ENCODE data around the gene SH3PXD2A.
"Not testable (repeated sequence)": the region's sequence is repeated elsewhere in the genome, so short reads cannot be mapped to it uniquely, and the experiment has no call there.

Gene SH3PXD2A

GRCh38 chr10:103822107-103822716 lies 33.2 kb downstream of the SH3PXD2A start:
- H3K4me3 Mint-ChIP-seq: no peak overlapping the region
- H3K27me3 Mint-ChIP-seq: peaks cover 16% of the 10 kb centered on the region
- H3K27ac Mint-ChIP-seq: no peak overlapping the region
- H3K36me3 Mint-ChIP-seq (ENCODE audit: low read depth): no peaks in the 10 kb centered on the region
- no peak for DNase-seq
- H3K4me1 Mint-ChIP-seq: no peaks in the 10 kb centered on the region
- no peaks in the 10 kb centered on the region for H3K9me3 Mint-ChIP-seq
- ATAC-seq: no peak

- ATAC-seq: no peak
- peaks cover 2% of the 10 kb centered on the region for H3K4me1 Mint-ChIP-seq
- no peaks in the 10 kb centered on the region for H3K36me3 Mint-ChIP-seq (ENCODE audit: low read depth)
- DNase-seq: no peak
- H3K27me3 Mint-ChIP-seq: peaks cover 16% of the 10 kb centered on the region
- no peak overlapping the region for H3K27ac Mint-ChIP-seq
- no peaks in the 10 kb centered on the region for H3K9me3 Mint-ChIP-seq
- H3K4me3 Mint-ChIP-seq: no peak overlapping the region
Observed at GRCh38 chr10:103820101-103821062, 35.0 kb downstream of the SH3PXD2A start.

- Mint-ChIP-seq H3K9me3 (no peaks in the 10 kb centered on the region), H3K27ac (no peak overlapping the region), H3K4me1 (peaks cover 2% of the 10 kb centered on the region), H3K36me3 (ENCODE audit: low read depth) (no peaks in the 10 kb centered on the region), H3K4me3 (no peak overlapping the region), H3K27me3 (peaks cover 16% of the 10 kb centered on the region)
- no peak for DNase-seq
- no peak for ATAC-seq
Observed at GRCh38 chr10:103819493-103819892, 35.9 kb downstream of the SH3PXD2A start.

- Mint-ChIP-seq H3K36me3 (ENCODE audit: low read depth) (no peaks in the 10 kb centered on the region), H3K27ac (no peak overlapping the region), H3K4me3 (no peak overlapping the region), H3K9me3 (no peaks in the 10 kb centered on the region), H3K4me1 (peaks cover 2% of the 10 kb centered on the region), H3K27me3 (peaks cover 16% of the 10 kb centered on the region)
- ATAC-seq (no peak), DNase-seq (no peak)
Observed at GRCh38 chr10:103818765-103819374, 36.5 kb downstream of the SH3PXD2A start.

GRCh38 chr10:103818105-103818504 lies 37.3 kb downstream of the SH3PXD2A start:
- peaks cover 16% of the 10 kb centered on the region for H3K27me3 Mint-ChIP-seq
- H3K9me3 Mint-ChIP-seq: no peaks in the 10 kb centered on the region
- H3K36me3 Mint-ChIP-seq (ENCODE audit: low read depth): no peaks in the 10 kb centered on the region
- DNase-seq (no peak), ATAC-seq (no peak)
- H3K4me3 Mint-ChIP-seq: no peak overlapping the region
- H3K27ac Mint-ChIP-seq: no peak overlapping the region
- peaks cover 2% of the 10 kb centered on the region for H3K4me1 Mint-ChIP-seq

- ATAC-seq (no peak), DNase-seq (no peak)
- peaks cover 6% of the 10 kb centered on the region for H3K4me1 Mint-ChIP-seq
- H3K27ac Mint-ChIP-seq: no peak overlapping the region
- H3K9me3 Mint-ChIP-seq: no peaks in the 10 kb centered on the region
- H3K4me3 Mint-ChIP-seq: no peak overlapping the region
- H3K27me3 Mint-ChIP-seq: peaks cover 16% of the 10 kb centered on the region
- H3K36me3 Mint-ChIP-seq (ENCODE audit: low read depth): no peaks in the 10 kb centered on the region
Observed at GRCh38 chr10:103816431-103816830, 38.9 kb downstream of the SH3PXD2A start.

- ATAC-seq: no peak
- peaks cover 6% of the 10 kb centered on the region for H3K4me1 Mint-ChIP-seq
- H3K27ac Mint-ChIP-seq: no peak overlapping the region
- DNase-seq: no peak
- H3K36me3 Mint-ChIP-seq (ENCODE audit: low read depth): no peaks in the 10 kb centered on the region
- H3K27me3 Mint-ChIP-seq: peaks cover 12% of the 10 kb centered on the region
- H3K4me3 Mint-ChIP-seq: no peak overlapping the region
- H3K9me3 Mint-ChIP-seq: no peaks in the 10 kb centered on the region
Observed at GRCh38 chr10:103814626-103815370, 40.6 kb downstream of the SH3PXD2A start.

- no peaks in the 10 kb centered on the region for H3K9me3 Mint-ChIP-seq
- H3K27me3 Mint-ChIP-seq: peaks cover 5% of the 10 kb centered on the region
- ATAC-seq (no peak), DNase-seq (no peak)
- no peak overlapping the region for H3K27ac Mint-ChIP-seq
- H3K36me3 Mint-ChIP-seq (ENCODE audit: low read depth): no peaks in the 10 kb centered on the region
- no peak overlapping the region for H3K4me3 Mint-ChIP-seq
- peaks cover 6% of the 10 kb centered on the region for H3K4me1 Mint-ChIP-seq
Observed at GRCh38 chr10:103814105-103814504, 41.3 kb downstream of the SH3PXD2A start.

- ATAC-seq; H3K4me3 Mint-ChIP-seq; H3K36me3 Mint-ChIP-seq (ENCODE audit: low read depth); H3K9me3 Mint-ChIP-seq; H3K27me3 Mint-ChIP-seq; DNase-seq; H3K27ac Mint-ChIP-seq; H3K4me1 Mint-ChIP-seq: not testable (repeated sequence)
Observed at GRCh38 chr10:103813312-103813711, 42.1 kb downstream of the SH3PXD2A start.

GRCh38 chr10:103812432-103812831 lies 42.9 kb downstream of the SH3PXD2A start:
- no peaks in the 10 kb centered on the region for H3K9me3 Mint-ChIP-seq
- H3K36me3 Mint-ChIP-seq (ENCODE audit: low read depth): no peaks in the 10 kb centered on the region
- no peak for ATAC-seq
- H3K27me3 Mint-ChIP-seq: no peaks in the 10 kb centered on the region
- H3K4me1 Mint-ChIP-seq: peaks cover 6% of the 10 kb centered on the region
- H3K27ac Mint-ChIP-seq: no peak overlapping the region
- H3K4me3 Mint-ChIP-seq: no peak overlapping the region
- no peak for DNase-seq

GRCh38 chr10:103812004-103812403 lies 43.4 kb downstream of the SH3PXD2A start:
- no peak overlapping the region for H3K27ac Mint-ChIP-seq
- H3K4me3 Mint-ChIP-seq: no peak overlapping the region
- H3K27me3 Mint-ChIP-seq: no peaks in the 10 kb centered on the region
- H3K4me1 Mint-ChIP-seq: peaks cover 6% of the 10 kb centered on the region
- H3K9me3 Mint-ChIP-seq: no peaks in the 10 kb centered on the region
- DNase-seq (no peak), ATAC-seq (no peak)
- H3K36me3 Mint-ChIP-seq (ENCODE audit: low read depth): no peaks in the 10 kb centered on the region

- H3K27ac Mint-ChIP-seq: no peak overlapping the region
- H3K9me3 Mint-ChIP-seq: no peaks in the 10 kb centered on the region
- ATAC-seq: no peak
- H3K4me1 Mint-ChIP-seq: peaks cover 6% of the 10 kb centered on the region
- H3K4me3 Mint-ChIP-seq: no peak overlapping the region
- DNase-seq: no peak
- no peaks in the 10 kb centered on the region for H3K36me3 Mint-ChIP-seq (ENCODE audit: low read depth)
- H3K27me3 Mint-ChIP-seq: no peaks in the 10 kb centered on the region
Observed at GRCh38 chr10:103811463-103811862, 43.9 kb downstream of the SH3PXD2A start.

- no peaks in the 10 kb centered on the region for H3K27me3 Mint-ChIP-seq
- no peaks in the 10 kb centered on the region for H3K9me3 Mint-ChIP-seq
- no peak for DNase-seq
- no peak overlapping the region for H3K4me3 Mint-ChIP-seq
- ATAC-seq: no peak
- H3K36me3 Mint-ChIP-seq (ENCODE audit: low read depth): no peaks in the 10 kb centered on the region
- H3K4me1 Mint-ChIP-seq: peaks cover 7% of the 10 kb centered on the region
- no peak overlapping the region for H3K27ac Mint-ChIP-seq
Observed at GRCh38 chr10:103808780-103809179, 46.6 kb downstream of the SH3PXD2A start.

GRCh38 chr10:103807996-103808395 lies 47.4 kb downstream of the SH3PXD2A start:
- ATAC-seq: no peak
- H3K36me3 Mint-ChIP-seq (ENCODE audit: low read depth): no peaks in the 10 kb centered on the region
- H3K4me3 Mint-ChIP-seq: no peak overlapping the region
- no peaks in the 10 kb centered on the region for H3K27me3 Mint-ChIP-seq
- no peak overlapping the region for H3K27ac Mint-ChIP-seq
- H3K9me3 Mint-ChIP-seq: no peaks in the 10 kb centered on the region
- peaks cover 10% of the 10 kb centered on the region for H3K4me1 Mint-ChIP-seq
- no peak for DNase-seq
